Heart left ventricle (tissue), 13 donors: ENCODE measurements around the gene SELENOP.

ENCODE experiments used
- POLR2A ChIP-seq, 2 donors: fragments of 450-650 bp; IDR thresholded peaks; one replicate each; pipeline ENCODE4 v1.6.1; 2017; ENCODE audit warnings: antibody characterized with exemption in 2 of 2, mild to moderate bottlenecking in 2 of 2, moderate library complexity in 2 of 2
- TF ChIP-seq, protein P1 (sequence below), 12 donors: fragments of 200-600 bp; sonication (generic) in 4 of 12; IDR thresholded peaks; one replicate each; pipeline versions ENCODE4 v1.5.0 to v1.8.0; 2018 to 2022; ENCODE audit warnings: antibody characterized with exemption in 12 of 12, mild to moderate bottlenecking in 5 of 12
- donor health status: ischemic (EF 13 %, LVEDD 7.1; RV severe dilation, severe dysfunction).
- donor health status: DM: no; HTN: yes; CAD: no.
- donor health status: DM: no; HTN: no; CAD: no.
- donor health status: ischemic (EF 25% LVEDD 6.9; RV normal size, moderate dysfunction).
- donor health status: ischemic (EF 25% LVEDD 5.7; RV mildly dilated, moderate dysfunction).
- donor health status: ischemic (EF 35%, LVEDD 5.7; RV mildly dilated, moderate dysfunction).
- donor health status: nonischemic (EF 11% LVEDD 7.7; RV severe dilation, severe dysfunction).
- donor health status: DM: yes; HTN: yes; CAD: no.
- donor health status: PGD.
- donor health status: ischemic (EF 29% LVEDD 5.4; RV normal size, mild dysfunction).
- donor health status: nonischemic (EF 23%, LVEDD 6.1; RV moderate dilation, normal function).

DNA sequence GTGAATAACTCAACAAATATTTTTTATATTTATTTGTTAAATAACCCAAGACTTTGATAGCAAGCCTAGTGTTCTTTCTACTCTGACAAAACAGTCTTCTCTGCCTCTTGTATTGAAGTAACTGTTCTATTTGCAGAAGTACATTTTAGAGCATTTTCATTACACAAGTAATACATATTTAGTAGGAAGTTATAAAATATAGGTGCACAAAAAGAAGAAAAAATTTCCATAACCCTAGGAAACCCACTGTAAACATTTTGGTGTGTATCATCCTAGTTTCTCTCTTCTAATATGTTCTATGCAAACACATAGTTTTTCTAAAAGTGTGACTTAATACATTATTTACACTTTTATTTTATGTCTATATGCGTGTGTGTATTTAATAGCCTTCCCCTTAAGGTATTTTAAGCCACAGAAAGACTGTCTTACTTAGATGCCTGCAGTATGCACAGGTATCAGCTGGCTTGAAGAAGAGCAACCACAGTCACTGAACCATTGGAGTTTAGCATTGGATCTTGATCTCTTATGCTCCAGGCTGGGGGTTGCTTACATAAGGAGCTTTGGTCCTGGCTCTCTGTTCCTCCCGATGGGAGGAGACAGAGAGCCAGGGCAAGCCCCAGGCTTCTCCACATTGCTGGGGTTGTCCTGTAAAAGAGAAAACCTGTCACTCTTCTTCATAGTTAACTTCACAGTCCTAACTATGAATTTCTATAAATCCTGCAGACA, 3.8 kb downstream of the SELENOP start:
- TF ChIP-seq, protein P1, sequence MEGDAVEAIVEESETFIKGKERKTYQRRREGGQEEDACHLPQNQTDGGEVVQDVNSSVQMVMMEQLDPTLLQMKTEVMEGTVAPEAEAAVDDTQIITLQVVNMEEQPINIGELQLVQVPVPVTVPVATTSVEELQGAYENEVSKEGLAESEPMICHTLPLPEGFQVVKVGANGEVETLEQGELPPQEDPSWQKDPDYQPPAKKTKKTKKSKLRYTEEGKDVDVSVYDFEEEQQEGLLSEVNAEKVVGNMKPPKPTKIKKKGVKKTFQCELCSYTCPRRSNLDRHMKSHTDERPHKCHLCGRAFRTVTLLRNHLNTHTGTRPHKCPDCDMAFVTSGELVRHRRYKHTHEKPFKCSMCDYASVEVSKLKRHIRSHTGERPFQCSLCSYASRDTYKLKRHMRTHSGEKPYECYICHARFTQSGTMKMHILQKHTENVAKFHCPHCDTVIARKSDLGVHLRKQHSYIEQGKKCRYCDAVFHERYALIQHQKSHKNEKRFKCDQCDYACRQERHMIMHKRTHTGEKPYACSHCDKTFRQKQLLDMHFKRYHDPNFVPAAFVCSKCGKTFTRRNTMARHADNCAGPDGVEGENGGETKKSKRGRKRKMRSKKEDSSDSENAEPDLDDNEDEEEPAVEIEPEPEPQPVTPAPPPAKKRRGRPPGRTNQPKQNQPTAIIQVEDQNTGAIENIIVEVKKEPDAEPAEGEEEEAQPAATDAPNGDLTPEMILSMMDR (IDR thresholded peaks at IDR 0.05): peak in 9 of 12 donors; percentile 19 to 44 (median 31)
- TF ChIP-seq POLR2A (IDR thresholded peaks at IDR 0.05): no peak
